GM19099 (cell line): ENCODE measurements around the gene TUBGCP2.

Experiments
- POLR2A ChIP-seq: IDR thresholded peaks from 3 replicates; pipeline ENCODE4 v1.6.1; 2011; ENCODE audit warnings: low read depth; ENCODE audit not compliant: insufficient read length; ENCODE audit errors: extremely low read depth

Gene TUBGCP2

DNA sequence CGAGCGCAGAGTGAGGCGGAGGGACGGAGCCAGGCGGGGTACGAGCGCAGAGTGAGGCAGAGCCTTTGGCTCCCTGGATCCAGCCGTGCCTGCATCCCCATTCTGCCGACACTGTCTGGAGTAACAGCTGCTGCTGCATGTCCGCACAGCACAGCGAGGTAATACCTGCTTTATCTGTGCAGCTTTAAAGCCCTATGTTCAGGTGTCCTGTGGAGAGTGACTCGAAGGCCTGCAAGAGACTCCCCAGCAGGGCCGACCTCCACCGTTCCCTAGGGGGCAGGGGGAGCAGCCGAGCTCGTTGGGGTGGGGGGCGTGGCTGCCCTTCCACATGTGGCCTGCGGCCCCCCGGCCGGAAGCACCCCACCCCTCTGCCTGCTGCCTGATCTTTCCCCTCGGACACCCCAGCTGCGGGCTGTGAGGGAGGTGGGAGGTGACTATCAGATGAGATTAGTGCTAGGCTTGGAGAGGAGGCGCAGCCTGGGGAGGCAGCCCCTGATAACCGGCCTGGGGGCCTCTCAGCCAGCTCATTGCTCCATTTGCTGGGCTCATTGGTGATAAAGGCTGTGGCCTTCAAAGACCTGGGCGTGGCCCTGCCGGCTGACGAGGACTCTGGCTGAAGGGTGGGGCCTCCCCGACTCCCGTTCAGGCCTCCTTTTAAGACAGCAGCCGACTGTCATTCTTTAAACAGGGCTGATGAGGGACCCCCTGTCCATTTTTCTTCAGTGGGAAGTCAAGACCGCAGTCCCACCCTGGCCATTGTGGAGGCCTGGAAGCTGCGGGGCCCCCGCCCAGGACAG is 63.0 kb downstream of the TUBGCP2 start:
- no peak for TF ChIP-seq POLR2A

DNA sequence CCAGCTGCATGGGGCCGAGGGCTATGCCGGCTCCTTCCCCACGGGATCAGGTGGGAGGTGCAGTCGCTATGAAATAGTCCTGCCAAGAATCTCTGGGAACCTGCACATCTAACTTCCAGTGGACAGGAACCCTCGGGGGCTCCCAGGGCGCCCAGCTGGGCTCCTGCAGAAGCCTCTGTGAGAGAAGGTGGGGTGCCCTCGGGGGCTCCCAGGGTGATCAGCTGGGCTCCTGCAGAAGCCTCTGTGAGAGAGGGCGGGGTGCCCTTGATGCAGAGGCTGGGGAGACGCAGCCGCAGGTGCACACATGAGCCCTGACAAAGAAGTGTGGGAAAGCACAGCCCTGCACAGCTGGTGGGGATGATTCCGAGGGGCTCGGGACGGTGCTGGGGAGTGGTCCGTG is 65.1 kb downstream of the TUBGCP2 start:
- no peak for TF ChIP-seq POLR2A

DNA sequence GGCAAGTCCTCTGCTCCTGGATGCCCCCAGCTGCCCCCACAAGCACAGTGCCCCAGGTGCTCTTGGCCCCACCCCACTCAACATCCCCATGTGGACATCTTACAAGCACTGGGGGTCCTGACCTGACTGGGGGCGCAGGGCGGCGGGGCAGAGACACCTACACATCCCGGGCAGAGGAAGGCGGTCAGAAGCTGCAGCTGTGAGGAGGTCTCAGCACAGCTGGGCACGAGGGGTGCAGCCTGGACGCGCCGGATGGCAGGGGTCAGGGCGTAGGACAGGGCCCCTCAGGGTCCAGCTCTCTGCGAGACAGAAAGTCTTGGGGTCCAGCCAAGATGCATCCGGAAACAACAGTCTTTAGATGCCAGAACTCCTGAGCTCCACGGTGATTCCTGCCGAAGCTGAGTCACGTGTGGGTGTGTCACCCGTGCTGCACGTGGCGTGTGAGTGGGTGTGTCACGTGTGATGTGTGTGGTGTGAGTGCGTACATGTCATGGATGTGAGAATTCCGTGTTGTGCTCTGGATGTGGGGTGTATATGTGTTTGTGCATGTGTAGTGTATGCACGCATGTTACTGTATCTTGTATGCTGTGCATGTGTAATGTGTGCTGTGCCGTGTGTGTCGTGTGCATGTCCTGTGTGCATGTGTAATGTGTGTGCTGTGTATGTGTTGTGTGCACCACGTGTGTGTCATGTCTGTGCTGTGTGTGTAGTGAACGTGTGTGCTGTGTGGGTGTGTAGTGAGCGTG is 65.9 kb downstream of the TUBGCP2 start:
- no peak for TF ChIP-seq POLR2A

DNA sequence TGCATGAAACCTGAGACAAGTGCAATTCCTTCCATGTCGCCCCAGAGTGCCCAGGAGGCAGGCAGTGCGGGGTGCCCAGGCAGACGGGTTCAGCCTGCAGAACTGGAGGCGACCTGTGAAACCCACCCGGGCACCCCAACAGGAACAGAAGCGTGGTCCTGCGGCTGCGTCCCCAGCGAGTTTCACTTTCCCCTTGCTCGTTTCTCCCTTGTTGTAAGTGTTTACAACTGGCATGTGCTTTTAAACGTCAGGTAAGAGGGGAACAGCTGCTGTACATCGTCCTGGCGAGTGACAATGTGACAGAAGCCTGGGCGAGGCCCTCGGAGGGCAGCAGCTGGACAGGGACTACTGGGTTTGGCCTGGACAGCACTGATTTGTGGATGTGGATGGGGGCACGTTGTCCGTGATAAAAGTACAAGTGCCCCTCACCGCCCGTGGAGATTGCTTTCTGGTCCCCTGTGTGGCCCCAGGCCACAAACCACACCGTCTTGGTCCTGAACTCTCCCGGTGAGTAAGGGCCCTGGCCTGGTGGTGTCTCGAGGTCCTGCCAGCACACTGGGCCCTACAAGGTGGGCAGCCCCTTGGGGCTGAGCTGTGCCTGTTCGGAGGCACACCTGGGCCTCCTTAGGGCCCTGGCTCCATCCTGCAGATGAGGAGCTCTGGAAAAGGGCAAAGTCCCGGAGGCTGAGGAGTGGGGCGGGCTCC is 67.0 kb downstream of the TUBGCP2 start:
- TF ChIP-seq POLR2A, result no peak

DNA sequence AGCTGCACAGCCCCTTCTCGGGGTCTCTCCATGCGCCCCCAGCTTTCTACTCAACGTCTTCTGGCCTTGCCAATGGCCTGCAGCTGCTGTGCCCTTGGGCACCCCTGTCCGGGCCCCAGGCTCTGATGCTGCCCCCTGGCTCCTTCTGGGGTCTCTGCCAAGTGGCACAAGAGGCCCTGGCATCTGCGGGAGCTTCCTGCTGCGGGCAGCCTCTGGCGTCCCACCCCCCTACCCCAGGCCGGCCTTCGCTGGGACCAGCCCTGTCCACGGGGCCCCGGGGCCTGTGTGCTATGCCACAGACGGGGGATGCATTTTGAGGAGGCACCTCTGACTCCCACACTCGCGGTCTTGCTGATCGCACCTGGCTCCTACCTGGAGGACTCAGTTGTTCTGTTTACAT is 68.7 kb downstream of the TUBGCP2 start:
- no peak for TF ChIP-seq POLR2A

DNA sequence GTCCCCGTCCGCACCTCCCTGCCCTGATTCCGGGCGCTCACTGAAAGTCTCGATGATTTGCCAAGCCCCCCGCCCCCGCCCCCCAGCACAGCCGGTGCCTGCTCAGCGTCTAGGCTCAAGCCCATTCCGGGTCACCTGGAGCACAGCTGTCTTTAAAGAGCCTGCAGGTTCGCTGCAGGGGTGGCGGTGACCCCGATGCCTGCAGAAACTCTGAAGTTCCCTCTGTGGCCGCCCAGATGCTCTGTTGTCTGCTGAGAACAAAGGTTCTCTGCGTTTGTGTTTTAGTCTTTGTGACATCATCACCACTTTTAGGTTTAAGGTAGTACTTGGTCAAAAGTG is 70.2 kb downstream of the TUBGCP2 start:
- TF ChIP-seq POLR2A, result no peak

DNA sequence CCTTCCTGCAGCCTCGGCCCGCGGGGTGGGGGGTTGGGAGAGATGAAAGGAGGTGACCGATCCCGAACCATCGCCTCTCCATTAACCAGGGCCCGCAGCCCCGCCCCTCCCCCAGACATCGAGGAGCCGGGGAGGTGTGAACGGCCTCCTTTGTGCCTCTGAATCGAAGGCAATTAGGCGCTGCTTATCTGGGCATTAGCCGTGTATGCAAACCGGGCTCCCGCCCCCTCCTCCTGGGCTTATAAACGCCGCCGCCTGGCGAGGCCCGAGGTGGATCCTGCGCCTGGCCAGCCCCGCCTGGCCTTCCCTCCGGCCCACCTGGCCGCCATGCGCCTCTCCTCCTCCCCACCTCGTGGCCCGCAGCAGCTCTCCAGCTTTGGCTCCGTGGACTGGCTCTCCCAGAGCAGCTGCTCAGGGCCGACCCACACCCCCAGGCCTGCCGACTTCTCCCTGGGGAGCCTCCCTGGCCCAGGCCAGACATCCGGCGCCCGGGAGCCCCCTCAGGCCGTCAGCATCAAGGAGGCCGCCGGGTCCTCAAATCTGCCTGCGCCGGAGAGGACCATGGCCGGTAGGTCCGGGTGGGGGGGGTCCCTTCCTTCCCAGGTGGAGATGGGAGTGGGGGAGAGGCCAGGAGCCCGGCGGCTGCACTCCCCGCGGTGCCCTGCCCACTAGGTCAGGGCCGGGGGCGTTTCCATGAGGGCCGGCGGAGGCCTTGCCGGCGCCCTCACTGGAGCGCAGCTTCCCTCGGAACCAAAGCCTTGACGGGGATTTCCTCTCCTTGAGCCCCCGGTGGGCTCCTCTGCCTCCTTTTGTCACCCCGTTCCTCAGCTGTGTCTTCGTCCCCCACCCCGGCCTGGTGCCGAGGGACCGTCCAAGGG is 70.8 kb downstream of the TUBGCP2 start, which contains the start of gene VENTX:
VENTX (plus strand) TSS at position 268 of the 878 bp plus-strand sequence; CDS start at position 328, 60 bp downstream.
- TF ChIP-seq POLR2A, result no peak

DNA sequence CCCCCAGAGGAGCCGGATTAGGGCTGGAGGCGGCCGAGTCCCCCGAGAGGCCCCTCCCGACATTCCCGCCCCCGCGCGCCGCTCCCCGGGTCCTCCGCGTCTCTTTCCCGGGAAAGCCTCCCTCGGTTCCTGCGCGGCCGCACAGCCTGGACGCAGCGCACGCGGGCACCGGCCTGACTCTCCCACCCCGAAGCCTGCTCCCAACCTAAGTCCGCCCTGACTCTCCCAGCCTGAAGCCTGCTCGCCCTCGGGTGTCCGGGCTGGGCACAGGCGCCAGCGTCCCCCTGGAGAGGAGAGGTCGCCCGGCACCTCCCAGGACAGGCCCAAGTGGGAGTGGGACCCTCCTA is 71.5 kb downstream of the TUBGCP2 start:
- no peak for TF ChIP-seq POLR2A

DNA sequence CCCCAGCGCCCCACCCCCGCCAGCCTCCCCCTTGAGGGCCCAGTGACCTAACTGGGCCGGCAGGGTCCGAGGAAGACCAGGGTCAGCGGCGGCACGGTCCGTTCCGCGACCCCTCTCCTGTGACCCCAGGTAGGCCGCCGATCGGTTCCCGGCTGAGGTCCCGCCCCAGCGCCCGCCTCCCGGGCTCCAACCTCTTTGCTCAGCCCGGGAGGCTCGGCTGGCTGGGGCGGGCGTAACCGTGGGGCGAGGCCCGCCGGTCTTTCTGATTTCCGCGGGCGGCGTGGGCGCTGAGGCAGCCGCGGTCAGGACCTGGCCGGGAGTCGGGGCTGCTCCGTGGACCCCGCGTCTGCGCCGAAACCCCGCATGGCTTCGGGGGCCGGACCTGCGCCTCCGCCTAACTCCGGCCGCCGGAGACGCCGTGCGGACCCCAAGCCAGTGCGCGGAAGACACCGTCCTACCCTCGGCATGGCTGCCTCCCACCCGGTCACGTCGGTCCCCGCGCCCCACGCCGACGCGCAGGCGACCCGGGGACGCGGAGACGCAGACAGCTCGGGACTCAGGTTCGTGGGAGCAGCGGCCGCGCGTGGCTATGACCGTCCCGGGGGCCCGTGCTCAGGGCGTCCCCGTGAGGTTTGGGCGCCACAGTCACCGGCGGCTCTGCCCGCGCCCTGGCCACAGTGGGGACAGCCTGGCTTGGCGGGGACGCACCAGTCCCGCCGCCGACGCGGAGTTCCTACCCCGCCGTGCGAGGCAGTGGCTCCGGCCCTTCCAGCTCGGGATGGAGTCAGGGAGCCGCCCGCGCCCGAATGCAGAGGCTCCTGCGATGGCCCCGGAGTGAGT is 72.1 kb downstream of the TUBGCP2 start:
- TF ChIP-seq POLR2A, result no peak

DNA sequence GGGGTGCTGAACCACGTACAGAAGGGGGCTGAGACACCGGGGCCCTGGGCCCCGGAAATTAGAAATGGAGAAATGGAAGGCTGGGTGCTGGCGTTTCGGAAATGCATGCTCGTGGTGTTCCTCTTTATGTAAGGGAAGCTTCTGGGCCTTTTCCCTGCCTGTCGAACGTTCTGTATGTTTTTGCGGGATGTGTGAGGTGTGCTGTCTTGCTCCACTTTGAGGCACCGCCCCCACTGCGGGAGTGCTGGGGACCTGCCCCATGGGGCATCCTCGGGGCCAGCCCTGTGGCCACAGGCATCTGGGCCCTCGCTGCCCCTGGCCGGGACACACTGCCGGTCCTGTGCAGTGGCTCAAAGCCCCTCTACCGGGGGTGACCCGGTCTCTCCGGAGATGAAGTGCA is 72.7 kb downstream of the TUBGCP2 start:
- no peak for TF ChIP-seq POLR2A

DNA sequence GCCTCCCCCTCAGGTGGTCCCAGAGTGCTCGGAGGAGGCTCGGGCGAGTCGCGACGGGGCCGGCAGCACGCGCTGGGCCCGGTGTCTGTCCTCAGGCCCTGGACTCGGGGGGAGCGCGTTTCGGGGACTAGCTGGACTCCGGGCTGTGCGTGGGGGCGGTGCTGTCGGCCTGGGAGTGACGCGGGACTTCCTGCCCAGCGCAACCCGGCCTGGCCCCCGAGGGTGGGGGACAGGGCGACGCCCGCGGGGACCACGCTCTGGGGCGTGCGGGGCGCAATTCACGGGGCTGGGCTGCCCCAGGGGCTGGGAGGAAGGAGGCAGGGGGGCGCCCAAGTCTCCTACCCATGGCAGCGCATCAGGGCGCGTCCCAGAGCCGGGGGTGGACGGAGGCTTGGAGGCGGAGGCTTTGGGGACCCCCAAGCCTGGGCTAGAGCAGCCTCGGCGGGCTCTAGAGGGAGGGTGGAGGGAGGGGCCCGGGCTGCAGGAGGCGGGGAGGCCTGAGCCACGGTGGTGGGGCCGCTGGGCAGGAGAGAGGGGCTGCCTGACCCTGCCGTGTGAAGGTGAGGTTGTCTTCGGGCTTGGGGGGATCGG is 73.3 kb downstream of the TUBGCP2 start:
- no peak for TF ChIP-seq POLR2A

DNA sequence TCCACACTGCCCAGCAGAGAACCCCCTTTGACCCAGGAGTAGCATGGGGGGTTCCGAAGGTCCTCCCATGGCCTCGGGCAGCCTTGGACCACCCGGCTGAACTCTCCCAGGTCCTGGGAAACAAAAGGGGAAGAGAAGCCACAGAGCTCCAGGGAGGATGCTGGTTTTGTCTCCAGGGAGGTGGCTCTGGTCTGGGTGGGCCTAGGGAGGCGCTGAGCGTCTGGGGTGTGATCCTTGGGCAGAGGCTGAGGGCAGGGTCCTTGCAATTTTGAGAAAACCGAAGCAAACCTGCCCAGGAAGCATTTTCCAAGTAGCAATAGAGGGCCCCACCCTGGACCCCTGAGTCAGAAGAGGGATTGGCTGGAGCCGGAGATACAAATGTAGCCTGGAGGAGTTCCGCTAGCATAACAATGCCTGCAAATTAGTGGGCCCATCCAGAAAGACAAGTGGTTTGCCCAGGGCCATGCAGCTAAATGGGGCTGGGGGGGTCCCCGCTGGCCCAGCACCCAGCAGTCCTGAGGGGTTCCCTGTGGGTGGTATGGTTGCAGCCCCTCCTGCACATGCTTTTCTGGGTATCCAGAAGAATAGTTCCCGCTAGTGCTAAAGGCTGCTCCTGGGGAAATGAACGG is 76.6 kb downstream of the TUBGCP2 start:
- no peak for TF ChIP-seq POLR2A
